ENCODE data around the gene GSPT1. TPM values are rescaled to one million over a fixed set of nuclear protein-coding genes. Genes with fewer than 3 reads are reported as not detected.
"Not testable (repeated sequence)": the region's sequence is repeated elsewhere in the genome, so short reads cannot be mapped to it uniquely, and the experiment has no call there.

Gene GSPT1
- total RNA-seq, 8 experiments from 2014 or later, result 37.9 to 157 (median 78.0) TPM

DNA sequence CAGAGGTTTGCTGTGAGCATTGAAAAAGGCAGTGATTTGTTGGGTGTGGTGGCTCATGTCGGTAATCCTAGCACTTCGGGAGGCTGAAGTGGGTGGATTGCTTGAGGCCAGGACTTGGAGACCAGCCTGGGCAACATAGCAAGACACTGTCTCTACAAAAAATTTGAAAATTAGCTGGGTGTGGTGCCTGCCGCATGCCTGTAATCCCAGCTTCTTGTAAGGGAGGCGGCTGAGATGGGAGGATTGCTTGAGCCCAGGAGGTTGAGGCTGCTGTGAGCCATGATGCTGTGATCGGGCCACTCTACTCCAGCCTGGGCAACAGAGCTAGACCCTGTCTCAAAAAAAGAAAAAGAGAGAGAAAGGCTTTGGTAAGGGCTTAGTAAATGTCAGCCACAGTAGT is 33.1 kb upstream of the GSPT1 start:
- Histone ChIP-seq H3K27ac (no peak overlapping the region), H3K4me1 (replicated peaks in 1 of 2) (peaks cover 0 to 6% of the 10 kb centered on the region in 2 donors), H3K4me3 (no peak overlapping the region)
- peak in 2 of 8 experiments; percentile 31 to 50 for ATAC-seq (replicated peaks in 6 of 8)
- WGBS, 10 experiments, result 29 to 100% (median 73%) methylated on average over 1 to 2 of the region's 5 CpGs; no CpG with 5 or more reads in 3 of the 10 experiments
- in situ Hi-C loops (cut with MboI; ENCODE audit: low pct_unique_long_range_greater_than_20kb in 2 of 9, low sequenced_read_pairs in 9 of 9, unreplicated experiment in 9 of 9), result no loop called here

DNA sequence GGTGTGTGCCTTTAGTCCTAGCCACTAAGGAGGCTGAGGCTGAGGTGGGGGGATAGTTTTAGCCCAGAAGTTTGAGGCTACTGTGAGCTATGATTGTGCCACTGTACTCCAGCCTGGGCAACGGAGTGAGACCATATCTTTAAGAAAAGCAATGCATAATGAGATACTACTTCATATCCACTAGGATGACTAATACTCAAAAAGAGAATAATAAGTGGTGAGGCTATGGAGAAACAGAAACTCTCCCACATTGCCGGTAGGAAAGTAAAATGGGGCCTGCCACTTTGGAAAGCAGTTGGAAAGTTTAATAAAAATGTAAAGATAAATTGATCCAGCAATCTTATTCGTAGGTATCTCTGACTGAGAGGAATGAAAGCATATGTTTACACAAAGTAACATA is 30.7 kb upstream of the GSPT1 start:
- peaks cover 0 to 6% of the 10 kb centered on the region in 2 donors for H3K4me1 ChIP-seq (replicated peaks in 1 of 2)
- peak in 2 of 8 experiments; percentile 28 to 63 for ATAC-seq (replicated peaks in 6 of 8)
- H3K27ac ChIP-seq, result no peak overlapping the region
- in situ Hi-C loops (cut with MboI; ENCODE audit: low pct_unique_long_range_greater_than_20kb in 2 of 9, low sequenced_read_pairs in 9 of 9, unreplicated experiment in 9 of 9), result no loop called here
- H3K4me3 ChIP-seq, result no peak overlapping the region
- 35 to 94% (median 61%) methylated on average over 1 to 3 of the region's 3 CpGs; no CpG with 5 or more reads in 3 of the 10 experiments for WGBS, 10 experiments

DNA sequence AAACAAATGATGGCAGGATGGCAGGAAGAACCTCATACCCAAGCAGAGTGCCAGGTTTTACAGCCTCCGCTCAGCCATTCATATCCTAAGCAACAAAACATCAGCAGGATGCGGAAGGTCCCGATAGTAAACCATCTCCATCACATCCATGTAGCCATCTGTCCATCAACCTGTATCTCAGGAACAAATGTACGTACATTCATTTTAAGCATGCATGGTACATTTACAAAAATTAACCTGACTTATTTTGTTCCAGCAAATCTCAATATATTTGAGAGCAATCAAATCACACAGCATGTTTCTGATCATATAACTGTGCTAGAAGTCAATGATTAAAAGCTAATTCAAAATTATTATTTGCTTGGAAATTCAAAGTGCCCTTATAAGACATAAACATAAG is 26.2 kb upstream of the GSPT1 start, which contains the start of gene NPIPB2:
NPIPB2 (minus strand) TSS at position 101 of the 400 bp plus-strand sequence; CDS start at position 101, 0 bp downstream.
- H3K4me3 ChIP-seq; H3K27ac ChIP-seq; H3K4me1 ChIP-seq (replicated peaks in 1 of 2); ATAC-seq (replicated peaks in 6 of 8); in situ Hi-C loops (cut with MboI; ENCODE audit: low pct_unique_long_range_greater_than_20kb in 2 of 9, low sequenced_read_pairs in 9 of 9, unreplicated experiment in 9 of 9): not testable (repeated sequence)
- WGBS, 10 experiments, result no CpG with 5 or more reads among the region's 4 CpGs

DNA sequence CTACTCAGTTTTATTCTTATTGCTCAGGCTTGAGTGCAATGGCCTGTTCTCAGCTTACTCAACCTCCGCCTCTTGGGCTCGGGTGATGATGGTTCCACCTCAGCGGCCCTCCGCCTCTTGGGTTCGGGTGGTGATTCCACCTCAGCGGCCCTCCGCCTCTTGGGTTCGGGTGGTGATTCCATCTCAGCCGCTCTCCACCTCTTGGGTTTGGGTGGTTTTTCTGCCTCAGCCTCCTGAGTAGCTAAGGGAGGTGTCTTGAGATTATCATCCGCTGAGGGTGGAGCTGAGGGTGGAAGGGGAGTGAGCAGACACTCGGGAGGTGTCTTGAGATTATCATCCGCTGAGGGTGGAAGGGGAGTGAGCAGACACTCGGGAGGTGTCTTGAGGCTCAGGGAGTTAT is 11.6 kb upstream of the GSPT1 start:
- in situ Hi-C loops (cut with MboI; ENCODE audit: low pct_unique_long_range_greater_than_20kb in 2 of 9, low sequenced_read_pairs in 9 of 9, unreplicated experiment in 9 of 9); ATAC-seq (replicated peaks in 6 of 8); H3K4me3 ChIP-seq; H3K4me1 ChIP-seq (replicated peaks in 1 of 2); H3K27ac ChIP-seq: not testable (repeated sequence)
- WGBS, 10 experiments, result 70 to 90% (median 85%) methylated on average over 4 to 9 of the region's 13 CpGs; no CpG with 5 or more reads in 3 of the 10 experiments

DNA sequence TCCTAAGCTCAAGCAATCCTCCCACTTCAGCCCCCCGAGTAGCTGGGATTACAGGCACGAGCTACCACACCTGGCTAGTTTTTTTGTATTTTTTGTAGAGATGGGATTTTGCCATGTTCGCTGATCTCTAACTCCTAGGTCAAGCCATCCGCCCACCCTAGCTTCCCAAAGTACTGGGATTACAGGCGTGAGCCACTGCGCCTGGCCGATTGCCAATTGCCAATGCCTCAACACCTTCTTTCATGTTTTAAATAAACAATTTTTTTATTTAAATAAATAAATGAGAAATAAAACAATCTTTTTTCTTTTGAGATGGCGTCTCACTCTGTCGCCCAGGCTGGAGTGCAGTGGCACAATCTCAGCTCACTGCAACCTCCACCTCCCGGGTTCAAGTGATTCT is 8.3 kb upstream of the GSPT1 start:
- in situ Hi-C loops (cut with MboI; ENCODE audit: low pct_unique_long_range_greater_than_20kb in 2 of 9, low sequenced_read_pairs in 9 of 9, unreplicated experiment in 9 of 9); ATAC-seq (replicated peaks in 6 of 8); H3K4me3 ChIP-seq; H3K27ac ChIP-seq; H3K4me1 ChIP-seq (replicated peaks in 1 of 2): not testable (repeated sequence)
- WGBS, 10 experiments, result 40 to 100% (median 93%) methylated on average over 1 to 10 of the region's 10 CpGs; no CpG with 5 or more reads in 1 of the 10 experiments

DNA sequence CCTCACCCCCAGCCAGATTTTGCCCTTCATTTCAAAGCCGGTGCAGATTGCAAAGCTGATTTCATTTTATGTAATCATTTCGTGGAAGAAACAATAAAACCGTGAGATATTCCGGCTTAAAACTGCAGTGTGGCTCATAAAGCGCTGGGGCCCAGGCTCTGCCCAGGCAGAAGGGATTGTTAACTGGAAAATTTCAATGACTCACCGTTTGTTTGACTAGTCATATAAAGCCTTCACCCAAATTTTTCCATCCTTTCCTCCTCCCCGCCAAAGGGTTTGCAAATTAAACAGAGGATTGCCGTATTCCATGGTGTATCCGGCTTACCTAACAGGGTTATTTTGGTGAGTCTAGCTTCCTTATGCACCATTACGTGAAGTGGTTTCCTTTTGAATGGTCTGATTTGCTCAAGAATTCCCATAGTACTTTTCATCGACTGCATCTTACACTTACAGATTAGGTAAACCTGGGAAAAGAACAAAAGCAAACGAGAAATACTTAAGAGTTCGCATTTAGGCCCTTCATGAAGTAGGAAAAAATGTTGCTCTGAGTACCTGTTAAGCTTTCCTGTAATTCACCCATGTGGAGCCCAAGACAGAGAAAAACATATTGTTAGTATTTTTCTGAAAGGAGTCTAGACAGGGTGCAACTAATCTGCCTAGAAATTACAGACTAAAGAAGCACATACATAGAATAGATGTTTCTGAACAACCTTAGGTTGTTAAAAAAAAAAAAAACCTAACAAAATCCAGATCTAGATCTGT is 949 bp upstream of the GSPT1 start:
- peaks cover 17 to 24% of the 10 kb centered on the region in 2 donors for H3K4me1 ChIP-seq (replicated peaks in 1 of 2)
- in situ Hi-C loops (cut with MboI; ENCODE audit: low pct_unique_long_range_greater_than_20kb in 2 of 9, low sequenced_read_pairs in 9 of 9, unreplicated experiment in 9 of 9), result no loop called here
- H3K27ac ChIP-seq, result peak overlapping the region; percentile 3
- ATAC-seq (replicated peaks in 6 of 8), result peak in 2 of 8 experiments; percentile 9 to 11
- peak overlapping the region; percentile 31 to 75 (median 39) for H3K4me3 ChIP-seq
- WGBS, 10 experiments, result 21 to 89% (median 76%) methylated on average over 3 to 13 of the region's 13 CpGs

DNA sequence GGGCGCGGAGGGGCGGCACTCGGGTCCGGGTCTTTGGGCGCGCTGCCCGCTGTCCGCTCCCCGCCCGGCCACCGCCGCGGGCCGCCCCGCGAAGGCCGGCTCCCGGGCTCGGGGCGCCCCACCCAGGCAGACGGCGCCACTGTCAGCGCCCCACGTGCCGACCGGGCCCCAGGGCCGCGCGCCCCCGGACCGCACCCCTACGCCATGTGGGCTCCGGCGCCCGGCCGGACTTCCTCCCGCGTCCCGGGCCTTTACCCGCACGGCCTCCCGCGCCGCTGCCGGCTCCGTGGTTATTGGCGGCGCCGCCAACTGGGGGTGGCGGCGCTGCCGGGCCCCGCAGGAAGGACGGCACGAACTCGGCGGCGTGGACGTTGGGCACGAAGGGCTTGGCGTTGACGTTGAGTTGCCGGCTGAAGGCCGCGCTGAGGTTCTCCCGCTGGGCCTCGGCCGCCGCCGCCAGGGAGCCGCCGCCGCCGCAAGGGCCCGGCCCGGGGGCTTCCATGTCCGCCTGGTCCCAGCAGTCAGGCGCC is 577 bp downstream of the GSPT1 start:
- in situ Hi-C loops (cut with MboI; ENCODE audit: low pct_unique_long_range_greater_than_20kb in 2 of 9, low sequenced_read_pairs in 9 of 9, unreplicated experiment in 9 of 9), result no loop called here
- peaks cover 17 to 24% of the 10 kb centered on the region in 2 donors for H3K4me1 ChIP-seq (replicated peaks in 1 of 2)
- H3K27ac ChIP-seq, result peak overlapping the region; percentile 67 to 73
- H3K4me3 ChIP-seq, result peak overlapping the region; percentile 58 to 75 (median 70)
- 0% methylated on average over 7 of the region's 79 CpGs; no CpG with 5 or more reads in 9 of the 10 experiments for WGBS, 10 experiments
- ATAC-seq (replicated peaks in 6 of 8), result peak; percentile 2 to 40 (median 15)

DNA sequence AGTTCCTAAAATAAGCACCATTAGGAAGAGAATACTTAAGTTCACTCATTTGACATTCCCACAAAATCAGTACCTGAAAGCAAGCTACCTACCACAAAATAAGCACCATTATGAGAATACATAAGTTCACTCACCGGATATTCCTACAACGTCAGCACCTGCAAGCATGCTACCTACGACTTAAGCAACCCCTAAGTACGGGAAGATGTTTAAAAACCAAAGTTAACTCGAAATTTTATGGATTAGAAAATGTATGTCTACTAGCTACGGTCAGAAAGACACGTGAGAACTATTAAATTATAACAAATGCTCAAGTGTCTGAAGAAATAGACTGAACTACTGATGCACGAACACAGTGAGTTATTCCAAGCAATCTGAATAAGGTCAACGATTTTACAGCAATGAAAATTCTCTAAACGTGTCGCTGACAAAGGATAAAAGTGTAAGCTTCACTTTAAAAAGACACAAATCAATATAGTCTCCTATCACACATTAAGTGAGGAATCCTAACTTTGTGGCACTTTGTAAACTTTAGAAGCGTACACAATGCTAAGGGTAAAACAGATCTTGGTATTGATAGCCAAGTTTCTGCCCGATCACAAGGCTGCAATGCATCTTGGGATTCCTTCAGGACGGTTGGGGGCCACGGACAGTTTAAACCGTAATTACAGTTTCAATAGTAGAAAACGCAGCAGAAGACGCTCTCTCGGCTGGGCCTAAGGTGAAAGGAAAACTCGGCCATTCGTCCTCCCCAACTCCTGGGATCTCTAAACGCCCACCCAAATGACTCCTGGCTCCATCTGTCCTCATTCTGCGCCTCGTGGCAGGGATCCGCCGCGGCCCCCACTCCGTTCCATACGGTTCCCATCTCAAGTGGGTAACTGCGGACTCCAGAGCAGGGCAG is 1.3 kb downstream of the GSPT1 start:
- peak overlapping the region; percentile 58 to 75 (median 70) for H3K4me3 ChIP-seq
- H3K27ac ChIP-seq, result peak overlapping the region; percentile 67 to 73
- in situ Hi-C loops (cut with MboI; ENCODE audit: low pct_unique_long_range_greater_than_20kb in 2 of 9, low sequenced_read_pairs in 9 of 9, unreplicated experiment in 9 of 9), result no loop called here
- peak in 3 of 8 experiments; percentile 1 to 5 (median 2) for ATAC-seq (replicated peaks in 6 of 8)
- WGBS, 10 experiments, result 0 to 17% (median 8%) methylated on average over 1 to 14 of the region's 30 CpGs
- peaks cover 17 to 24% of the 10 kb centered on the region in 2 donors for H3K4me1 ChIP-seq (replicated peaks in 1 of 2)

DNA sequence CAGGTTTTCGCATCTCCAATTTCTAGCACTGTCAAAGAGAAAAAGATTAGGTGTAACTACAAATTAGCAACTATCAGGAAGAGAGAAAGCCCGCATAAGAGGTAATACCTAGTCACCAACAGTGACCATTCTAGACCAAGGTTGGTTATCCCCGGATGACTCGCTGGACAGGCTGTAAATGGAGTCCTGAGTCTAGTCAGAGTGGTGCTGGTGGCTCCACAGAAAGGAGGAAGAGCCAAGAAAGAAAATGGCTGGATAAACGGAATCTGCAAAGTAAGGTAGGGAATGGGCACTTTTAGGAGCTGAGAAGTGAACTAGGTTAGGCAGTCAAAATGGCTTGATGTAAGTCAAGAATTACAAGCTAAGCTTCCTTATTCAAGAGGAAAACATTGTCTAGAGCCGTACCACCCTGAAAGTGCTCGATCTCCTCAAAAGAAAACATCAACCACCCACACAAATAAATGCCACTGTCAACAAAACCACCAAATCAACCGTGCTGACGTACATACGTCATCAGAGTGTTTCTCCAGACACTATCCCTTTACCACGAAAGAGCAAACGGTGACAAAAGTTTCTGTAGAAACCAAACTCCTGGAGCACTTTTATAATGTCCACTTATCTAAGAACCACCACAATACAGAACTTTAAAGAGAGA is 2.2 kb downstream of the GSPT1 start:
- Histone ChIP-seq H3K27ac (no peak overlapping the region), H3K4me3 (peak overlapping the region; percentile 58 to 75 (median 70)), H3K4me1 (replicated peaks in 1 of 2) (peaks cover 17 to 24% of the 10 kb centered on the region in 2 donors)
- whole genome bisulfite sequencing, 10 experiments, result 53 to 72% (median 61%) methylated on average over 3 to 11 of the region's 12 CpGs
- no peak for ATAC-seq (replicated peaks in 6 of 8)
- in situ Hi-C loops (cut with MboI; ENCODE audit: low pct_unique_long_range_greater_than_20kb in 2 of 9, low sequenced_read_pairs in 9 of 9, unreplicated experiment in 9 of 9), result no loop called here

DNA sequence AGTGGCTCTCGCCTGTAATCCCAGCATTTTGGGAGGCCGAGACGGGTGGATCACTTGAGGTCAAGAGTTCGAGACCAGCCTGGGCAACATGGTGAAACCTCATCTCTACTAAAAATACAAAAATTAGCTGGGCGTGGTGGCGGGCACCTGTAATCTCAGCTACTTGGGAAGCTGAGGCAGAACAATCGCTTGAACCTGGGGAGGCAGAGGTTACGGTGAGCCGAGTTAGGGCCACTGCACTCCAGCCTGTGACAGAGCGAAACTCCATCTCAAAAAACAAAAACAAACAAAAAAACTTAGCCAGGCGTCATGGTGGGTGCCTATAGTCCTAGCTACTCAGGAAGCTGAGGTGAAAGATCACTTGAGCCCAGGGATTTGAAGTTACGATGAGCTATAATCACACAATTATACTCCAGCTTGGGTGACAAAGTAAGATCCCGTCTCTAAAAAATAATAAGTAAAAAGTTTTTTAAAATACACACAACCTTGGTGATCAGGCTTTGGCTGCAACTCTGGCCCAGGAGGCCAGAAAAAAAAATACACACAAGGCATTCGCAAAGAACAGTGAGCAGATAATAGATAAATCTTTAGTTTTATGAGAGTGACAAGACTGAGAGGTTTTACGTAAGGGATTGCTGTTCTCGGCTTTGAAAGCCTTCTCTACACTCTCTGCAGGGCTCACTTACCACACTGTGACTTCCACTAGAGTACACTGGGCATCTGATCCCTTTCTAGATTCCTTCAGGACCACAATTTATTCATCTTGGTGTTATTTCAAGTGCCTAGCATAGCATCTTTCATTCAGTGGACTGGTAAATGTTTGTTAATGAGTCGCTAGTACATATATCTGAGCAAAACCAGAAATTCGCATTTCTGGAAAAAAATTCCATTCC is 5.9 kb downstream of the GSPT1 start:
- peaks cover 13 to 19% of the 10 kb centered on the region in 2 donors for H3K4me1 ChIP-seq (replicated peaks in 1 of 2)
- ATAC-seq (replicated peaks in 6 of 8), result no peak
- 41 to 100% (median 86%) methylated on average over 3 to 16 of the region's 18 CpGs for WGBS, 10 experiments
- H3K4me3 ChIP-seq, result no peak overlapping the region
- in situ Hi-C loops (cut with MboI; ENCODE audit: low pct_unique_long_range_greater_than_20kb in 2 of 9, low sequenced_read_pairs in 9 of 9, unreplicated experiment in 9 of 9), result no loop called here
- H3K27ac ChIP-seq, result no peak overlapping the region

DNA sequence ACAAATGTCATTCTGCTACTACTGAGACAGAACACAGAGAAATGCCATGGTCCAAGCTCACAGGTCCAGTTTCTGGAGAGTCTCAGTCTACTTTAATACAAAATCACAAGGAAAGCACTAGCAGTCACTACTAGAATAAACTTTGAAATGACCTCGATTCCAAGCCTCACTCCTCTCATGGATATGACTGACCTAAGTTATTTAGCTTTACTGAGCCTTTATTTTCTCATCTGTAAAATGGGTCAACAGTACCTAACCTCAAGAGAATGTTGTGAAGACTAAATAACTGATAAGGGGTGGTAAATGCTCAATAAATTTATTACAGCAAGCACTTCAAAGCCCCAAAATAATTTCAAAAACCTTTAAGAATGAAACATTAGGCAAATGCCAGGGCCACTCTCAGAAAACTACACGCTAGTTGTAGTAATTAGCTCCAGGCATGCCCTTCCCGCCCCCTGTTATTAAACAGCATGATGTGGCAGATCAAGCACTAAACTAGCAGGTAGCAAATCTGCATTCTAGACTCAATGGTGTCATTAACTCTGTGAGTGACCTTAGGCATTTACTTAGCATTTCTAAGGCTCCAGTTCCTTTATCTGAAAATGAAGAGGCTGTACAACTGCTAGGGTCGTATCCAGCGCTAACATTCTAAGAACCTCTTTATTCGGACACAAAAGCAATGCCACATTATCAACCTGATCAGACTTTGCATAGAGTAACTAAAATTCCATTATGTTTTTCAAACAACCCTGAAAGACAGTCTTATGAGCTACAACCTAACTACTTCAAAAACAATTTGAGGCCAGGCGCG is 8.4 kb downstream of the GSPT1 start:
- H3K4me3 ChIP-seq, result no peak overlapping the region
- H3K4me1 ChIP-seq (replicated peaks in 1 of 2), result no peaks in the 10 kb centered on the region
- in situ Hi-C loops (cut with MboI; ENCODE audit: low pct_unique_long_range_greater_than_20kb in 2 of 9, low sequenced_read_pairs in 9 of 9, unreplicated experiment in 9 of 9), result no loop called here
- 80 to 100% (median 97%) methylated on average over 1 to 8 of the region's 8 CpGs; no CpG with 5 or more reads in 1 of the 10 experiments for WGBS, 10 experiments
- H3K27ac ChIP-seq, result no peak overlapping the region
- ATAC-seq (replicated peaks in 6 of 8), result no peak
